HT1080 (cell line): ENCODE results near the gene ZNF667. TPM values are rescaled to one million over a fixed set of nuclear protein-coding genes. Genes with fewer than 3 reads are reported as not detected.
A peak's percentile ranks its signal among the peaks of the same experiment; 100 is the strongest.

Experiments used
- DNase-seq: peaks from one replicate; pipeline ENCODE4 v3.0.0-alpha.2; 2015; ENCODE audit warnings: low read depth
- polyA plus RNA-seq, 2 experiments: library from polyadenylated mRNA; depleted of rRNA; stranded (reverse); fragments of >200 nt; gene quantifications; 2 replicates each; pipeline ENCODE4 v1.2.3, GENCODE V29; 2015
- total RNA-seq: library from RNA; depleted of rRNA; stranded (reverse); fragments of >200 nt; shearing (Covaris generic); gene quantifications from 2 replicates; pipeline ENCODE4 v1.2.3, GENCODE V29; 2014; rRNA removed

The ZNF667 gene
- total RNA-seq: 0.06 TPM in 1 of 2 replicates, not detected in the other
- not detected in 2 replicates for polyA plus RNA-seq (2015; cell fraction: cytosol; rRNA removed)
- not detected in 2 replicates for polyA plus RNA-seq (2015; cell fraction: nucleus; rRNA removed)

DNA sequence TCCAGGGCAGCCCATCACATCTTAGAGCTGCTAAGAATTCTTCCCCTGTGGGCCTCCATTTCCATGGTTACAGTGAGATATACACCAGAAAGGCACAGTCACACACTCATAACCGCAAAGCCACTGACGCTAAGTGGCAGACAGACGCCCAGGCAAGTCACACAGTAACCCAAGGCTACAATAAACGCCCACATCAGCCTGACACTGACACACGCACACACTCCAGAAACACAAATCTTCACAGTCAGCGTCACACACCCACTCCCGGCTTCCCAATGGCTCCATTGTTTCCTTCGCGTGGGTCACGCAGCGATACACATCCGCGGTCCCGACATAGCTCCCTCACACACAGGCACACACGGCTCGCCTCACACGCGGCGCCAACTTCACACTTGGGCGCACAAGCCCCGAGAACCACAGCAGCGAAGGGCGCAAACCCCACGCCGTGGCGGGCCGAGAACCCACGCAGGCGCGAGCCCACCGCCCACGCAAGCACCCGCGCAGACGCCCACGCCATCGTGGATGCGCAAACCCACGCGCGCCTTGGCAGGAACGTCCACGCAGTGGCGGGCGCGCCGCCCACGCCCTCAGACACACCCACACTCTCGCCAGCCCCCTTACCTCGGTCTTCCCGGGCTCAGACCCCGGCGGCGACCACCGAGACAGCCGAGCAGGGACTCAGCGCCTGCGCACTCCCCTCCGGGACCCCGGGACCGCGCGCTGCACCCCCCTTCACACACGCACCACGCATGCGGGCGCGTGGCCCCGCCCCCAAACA is at the start of gene ZNF667:
TSS of gene ZNF667 (minus strand) at position 695 of the 778 bp plus-strand sequence. CDS start 14,975 bp downstream, outside the sequence.
- DNase-seq: no peak

DNA sequence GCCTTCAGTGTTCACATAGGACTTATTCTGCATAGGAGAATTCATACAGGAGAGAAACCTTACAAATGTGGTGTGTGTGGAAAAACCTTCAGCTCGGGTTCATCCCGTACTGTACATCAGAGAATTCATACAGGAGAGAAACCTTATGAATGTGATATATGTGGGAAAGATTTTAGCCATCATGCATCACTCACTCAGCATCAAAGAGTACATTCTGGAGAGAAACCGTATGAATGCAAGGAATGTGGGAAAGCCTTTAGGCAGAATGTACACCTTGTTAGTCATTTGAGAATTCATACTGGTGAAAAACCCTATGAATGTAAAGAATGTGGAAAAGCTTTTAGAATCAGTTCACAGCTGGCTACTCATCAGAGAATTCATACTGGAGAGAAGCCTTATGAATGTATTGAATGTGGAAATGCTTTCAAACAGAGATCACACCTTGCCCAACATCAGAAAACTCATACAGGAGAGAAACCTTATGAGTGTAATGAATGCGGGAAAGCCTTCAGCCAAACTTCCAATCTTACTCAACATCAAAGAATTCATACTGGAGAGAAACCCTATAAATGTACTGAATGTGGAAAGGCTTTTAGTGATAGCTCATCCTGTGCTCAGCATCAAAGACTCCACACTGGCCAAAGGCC is 48.2 kb upstream of the ZNF667 start:
- no peak for DNase-seq

DNA sequence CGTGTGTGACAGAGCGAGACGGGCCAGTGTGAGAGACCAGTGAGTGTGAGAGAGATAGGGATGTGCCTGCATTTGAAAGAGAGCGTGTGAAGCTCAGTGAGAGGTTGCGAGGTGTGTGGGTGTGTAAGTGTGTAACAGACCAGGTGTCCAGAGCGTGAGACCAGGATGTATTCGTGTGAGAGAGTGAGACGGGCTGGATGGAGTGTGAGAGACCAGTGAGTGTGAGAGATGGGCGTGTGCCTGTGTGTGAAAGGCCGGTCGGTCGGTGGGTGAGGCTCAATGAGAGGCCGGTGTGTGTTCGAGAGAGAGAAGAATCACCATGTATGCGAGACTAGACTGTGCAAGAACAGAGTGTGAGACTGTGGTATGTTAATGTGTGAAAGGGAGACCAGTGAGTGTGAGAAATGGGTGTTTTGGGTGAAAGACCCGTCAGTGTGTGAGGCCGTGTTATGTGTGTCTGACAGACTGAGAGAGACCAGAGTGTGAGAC is 31.2 kb upstream of the ZNF667 start:
- DNase-seq: no peak

DNA sequence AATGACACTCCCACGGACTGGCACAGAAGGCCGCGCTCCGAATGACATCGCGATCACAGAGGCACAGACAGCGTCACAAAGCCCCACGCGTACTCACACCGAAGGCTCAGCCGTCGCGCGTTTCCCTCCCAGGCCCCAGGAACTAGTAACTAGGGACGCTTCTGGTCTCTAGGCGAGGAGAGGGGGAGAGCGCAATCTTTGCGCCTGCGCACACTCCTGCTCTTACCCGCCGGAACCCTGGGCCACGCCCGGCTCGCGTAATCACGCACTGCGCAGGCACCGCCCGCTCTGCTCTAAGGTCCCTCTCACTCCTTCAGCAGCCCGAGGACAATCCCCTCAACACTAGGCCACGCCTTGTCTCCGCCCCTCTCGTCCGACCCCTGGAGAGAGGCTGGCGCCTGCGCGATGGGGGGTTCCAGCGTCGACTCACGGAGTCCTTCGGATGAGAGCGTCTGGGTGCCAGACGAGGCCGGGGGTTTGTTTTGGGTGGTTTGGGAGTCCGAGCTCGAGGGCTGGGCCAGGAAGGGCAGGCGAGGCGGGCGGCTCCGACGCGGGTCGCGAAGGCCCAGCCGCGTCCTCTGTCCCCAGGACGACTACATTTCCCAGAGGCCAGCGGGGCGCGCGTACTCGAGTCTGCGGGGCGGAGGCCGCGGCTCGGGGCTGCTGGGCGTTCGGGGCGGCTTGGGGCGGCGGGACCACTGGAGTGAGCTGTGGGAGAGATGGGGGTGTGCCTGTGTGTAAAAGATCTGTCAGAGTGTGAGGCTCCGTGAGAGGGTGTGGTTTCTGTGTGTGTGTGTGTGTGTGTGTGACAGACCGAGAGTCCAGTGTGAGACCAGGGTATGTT is 30.5 kb upstream of the ZNF667 start, which contains the start of gene ZNF471:
TSS of gene ZNF471 (plus strand) at position 410 of the 844 bp plus-strand sequence. CDS start 3,717 bp downstream, outside the sequence.
- DNase-seq: no peak

DNA sequence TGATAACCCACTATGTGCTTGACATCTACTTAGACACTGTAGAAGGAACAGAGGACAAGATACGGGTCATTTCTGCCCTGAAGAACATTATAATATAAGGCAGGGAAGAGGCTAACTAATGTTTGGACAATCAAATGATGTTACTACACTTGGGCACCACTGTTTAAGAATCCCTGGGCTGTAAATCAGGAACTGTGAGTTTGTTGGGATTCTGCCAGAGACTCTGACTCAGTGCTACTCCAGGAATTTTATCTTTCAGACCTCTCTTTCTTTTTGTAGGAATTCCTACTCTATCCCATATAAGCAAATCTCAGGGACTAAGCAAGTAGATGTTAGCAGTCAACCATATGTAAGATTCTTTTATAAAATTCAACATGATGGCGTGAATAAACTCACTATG is 27.4 kb upstream of the ZNF667 start:
- no peak for DNase-seq

DNA sequence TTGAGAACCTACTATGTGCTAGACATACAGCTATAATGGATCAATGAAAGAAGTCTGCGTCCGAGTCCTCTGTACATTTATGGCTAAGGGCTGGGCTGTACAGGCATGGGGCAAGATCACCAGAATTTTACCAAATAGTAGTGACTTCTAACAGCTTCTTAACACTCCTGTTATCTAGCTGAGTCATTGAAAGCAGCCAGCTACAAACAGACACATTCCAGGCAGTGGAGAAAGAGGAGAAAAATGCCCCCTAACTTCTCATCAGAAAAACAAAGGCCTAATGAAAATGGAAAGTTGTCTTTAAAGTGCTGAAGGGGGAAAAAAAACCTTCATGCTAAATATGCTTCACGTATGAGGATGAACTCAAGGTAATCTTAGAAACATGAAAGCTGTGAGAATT is 14.3 kb upstream of the ZNF667 start:
- no peak for DNase-seq

DNA sequence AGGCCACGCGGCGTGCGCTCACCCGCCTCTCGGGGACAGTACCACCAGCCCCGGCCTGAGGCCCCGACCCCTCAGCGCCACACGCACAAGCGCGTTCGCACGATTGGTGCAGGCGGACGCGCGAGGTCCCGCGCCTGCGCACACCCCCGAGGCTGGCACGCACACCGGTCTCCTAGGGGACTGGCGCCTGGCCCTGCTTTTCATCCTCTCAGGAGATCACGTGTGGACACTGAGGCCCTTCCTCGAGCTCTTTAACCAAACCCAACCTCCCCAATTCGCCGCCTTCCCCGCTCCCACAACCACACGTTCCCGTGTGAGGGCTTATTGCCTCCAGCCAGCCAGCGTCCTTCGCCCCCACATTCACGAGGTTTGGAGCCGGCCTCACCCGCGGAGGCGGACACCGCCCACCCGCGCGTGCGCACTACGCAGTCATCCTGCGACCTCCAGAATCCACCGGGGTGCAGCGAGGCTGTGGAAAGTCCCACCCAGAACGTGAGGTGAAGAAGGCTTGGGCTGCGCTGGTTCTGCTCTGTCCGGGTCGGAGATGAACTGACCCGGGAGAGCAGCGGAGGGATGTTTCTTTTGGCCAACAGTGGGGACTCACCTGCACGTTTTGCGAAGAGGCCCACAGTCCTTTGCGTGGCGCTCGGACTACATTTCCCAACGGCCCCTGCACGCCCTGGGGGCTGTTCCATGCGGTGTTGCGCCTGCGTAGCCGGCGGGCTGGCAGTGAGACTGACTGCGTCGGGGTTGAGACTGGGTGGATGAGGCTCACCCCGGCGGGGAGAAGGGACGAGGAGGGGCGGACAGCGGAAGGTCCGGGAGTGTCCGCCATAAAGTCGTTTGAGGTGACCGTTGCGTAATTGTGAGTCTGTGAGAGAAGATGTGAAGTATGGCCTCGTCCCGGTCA is 539 bp upstream of the ZNF667 start:
- peak; percentile 1 for DNase-seq

DNA sequence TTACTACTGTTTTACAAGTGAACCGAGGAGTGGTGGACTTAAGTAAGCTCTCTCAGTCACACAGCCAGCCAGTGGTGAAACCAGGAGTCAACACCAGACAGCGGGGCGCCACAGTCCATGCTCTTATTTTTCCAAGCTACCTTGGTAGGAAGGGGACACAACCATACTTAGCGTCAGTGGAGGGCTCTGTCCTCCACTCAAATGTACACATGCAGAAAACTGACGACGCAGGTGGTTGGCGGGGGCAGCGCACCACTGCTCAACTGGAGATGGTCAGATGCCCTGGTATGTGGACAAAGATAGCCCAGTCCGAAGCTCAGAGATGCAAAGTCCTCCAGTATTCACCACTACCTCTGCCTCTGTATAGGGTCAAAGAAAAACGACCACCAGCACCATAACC is 1.1 kb downstream of the ZNF667 start:
- no peak for DNase-seq

DNA sequence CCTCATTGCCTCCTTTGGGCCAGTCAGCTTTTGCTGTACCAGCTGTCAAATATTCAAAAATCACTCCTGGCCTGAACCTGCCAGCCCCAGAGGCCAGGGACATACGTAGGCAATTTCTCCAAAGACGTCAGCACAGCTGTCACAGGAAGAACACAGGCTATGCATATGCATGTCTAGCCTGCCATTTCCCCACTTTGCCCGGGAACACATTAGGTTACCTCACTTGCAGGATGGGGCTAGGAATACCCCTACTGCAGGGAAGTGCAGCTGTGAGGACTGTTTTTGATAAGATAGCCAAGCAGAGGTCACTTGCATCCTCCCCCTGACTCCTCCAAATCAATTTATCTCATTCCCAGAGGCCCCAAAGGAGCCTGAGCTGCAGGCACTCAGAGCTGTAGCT is 2.8 kb downstream of the ZNF667 start:
- DNase-seq: no peak

DNA sequence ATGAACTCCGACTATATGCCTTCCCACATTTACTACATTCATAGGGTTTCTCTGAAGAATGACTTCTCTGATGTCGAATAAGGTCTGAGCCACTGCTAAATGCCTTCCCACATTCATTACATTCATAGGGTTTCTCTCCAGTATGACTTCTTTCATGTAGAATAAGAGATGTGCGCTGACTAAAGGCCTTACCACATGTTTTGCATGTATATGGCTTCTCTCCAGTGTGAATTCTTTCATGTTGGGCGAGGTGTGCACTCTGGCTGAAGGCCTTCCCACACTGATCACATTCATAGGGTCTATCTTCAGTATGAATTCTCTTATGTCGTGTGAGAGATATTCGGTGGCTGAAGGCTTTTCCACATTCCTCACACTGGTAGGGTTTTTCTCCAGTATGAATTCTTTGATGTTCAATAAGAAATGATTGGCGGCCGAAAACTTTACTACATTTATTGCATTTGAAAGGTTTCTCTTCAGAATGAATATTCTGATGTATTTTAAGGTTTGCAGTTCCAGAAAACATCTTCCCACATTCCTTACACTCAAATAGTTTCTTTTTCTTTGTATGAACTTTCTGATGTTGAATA is 35.8 kb downstream of the ZNF667 start:
- no peak for DNase-seq

DNA sequence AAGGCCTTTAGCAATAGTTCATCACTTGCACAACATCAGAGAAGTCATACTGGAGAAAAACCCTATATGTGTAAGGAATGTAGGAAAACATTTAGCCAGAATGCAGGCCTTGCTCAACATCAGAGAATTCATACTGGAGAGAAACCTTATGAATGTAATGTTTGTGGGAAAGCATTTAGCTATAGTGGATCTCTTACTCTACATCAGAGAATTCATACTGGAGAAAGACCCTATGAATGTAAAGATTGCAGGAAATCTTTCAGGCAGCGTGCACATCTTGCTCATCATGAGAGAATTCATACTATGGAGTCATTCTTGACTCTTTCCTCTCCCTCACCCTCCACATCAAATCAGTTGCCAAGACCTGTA is 53.2 kb downstream of the ZNF667 start:
- peak; percentile 2 for DNase-seq

DNA sequence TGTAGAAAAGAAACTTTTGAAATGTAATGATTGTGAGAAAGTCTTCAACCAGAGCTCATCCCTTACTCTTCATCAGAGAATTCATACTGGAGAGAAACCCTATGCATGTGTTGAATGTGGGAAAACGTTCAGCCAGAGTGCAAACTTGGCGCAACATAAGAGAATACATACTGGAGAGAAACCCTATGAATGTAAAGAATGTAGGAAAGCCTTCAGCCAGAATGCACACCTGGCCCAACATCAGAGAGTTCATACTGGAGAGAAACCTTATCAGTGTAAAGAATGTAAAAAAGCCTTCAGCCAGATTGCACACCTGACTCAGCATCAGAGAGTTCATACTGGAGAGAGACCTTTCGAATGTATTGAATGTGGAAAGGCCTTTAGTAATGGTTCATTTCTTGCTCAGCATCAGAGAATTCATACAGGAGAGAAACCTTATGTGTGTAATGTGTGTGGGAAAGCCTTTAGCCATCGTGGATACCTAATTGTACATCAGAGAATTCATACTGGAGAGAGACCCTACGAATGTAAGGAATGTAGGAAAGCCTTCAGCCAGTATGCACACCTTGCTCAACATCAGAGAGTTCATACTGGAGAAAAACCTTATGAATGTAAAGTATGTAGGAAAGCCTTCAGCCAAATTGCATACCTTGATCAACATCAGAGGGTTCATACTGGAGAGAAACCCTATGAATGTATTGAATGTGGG is 53.7 kb downstream of the ZNF667 start:
- no peak for DNase-seq

DNA sequence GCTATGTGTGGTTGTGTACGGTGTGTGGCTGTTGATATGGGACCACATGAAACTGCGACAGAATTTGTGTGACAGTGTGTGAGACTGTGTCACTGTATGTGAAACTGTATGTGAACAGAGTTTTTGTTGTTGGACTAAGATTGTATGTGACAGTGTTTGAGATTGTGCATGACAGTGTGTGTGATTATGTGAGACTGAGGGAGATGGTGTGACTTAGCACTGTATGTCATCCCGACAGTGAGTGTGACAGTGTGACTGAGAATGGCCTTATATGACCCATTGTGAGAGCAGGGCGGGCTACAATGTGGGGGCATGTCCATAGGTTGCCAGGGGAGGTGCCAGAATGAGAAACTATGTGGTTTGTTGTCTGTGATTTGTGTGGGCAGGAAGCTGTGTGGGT is 72.1 kb downstream of the ZNF667 start:
- DNase-seq: peak; percentile 2

DNA sequence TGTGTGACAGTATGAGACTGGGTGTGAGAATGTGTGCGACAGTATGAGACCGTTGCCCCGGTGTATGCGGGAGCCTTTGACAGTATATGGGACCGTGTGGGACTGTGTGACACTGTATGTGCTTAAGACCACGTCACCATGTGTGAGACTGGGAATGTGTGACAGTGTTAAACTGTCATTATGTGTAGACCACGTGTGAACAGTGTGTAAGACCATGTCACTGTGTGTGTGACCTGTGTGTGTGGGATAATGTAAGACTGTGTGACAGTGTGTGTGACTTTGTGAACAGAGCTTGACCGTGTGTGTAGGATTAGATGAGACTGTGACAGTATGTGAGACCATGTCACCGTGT is 72.5 kb downstream of the ZNF667 start:
- DNase-seq: peak; percentile 3

DNA sequence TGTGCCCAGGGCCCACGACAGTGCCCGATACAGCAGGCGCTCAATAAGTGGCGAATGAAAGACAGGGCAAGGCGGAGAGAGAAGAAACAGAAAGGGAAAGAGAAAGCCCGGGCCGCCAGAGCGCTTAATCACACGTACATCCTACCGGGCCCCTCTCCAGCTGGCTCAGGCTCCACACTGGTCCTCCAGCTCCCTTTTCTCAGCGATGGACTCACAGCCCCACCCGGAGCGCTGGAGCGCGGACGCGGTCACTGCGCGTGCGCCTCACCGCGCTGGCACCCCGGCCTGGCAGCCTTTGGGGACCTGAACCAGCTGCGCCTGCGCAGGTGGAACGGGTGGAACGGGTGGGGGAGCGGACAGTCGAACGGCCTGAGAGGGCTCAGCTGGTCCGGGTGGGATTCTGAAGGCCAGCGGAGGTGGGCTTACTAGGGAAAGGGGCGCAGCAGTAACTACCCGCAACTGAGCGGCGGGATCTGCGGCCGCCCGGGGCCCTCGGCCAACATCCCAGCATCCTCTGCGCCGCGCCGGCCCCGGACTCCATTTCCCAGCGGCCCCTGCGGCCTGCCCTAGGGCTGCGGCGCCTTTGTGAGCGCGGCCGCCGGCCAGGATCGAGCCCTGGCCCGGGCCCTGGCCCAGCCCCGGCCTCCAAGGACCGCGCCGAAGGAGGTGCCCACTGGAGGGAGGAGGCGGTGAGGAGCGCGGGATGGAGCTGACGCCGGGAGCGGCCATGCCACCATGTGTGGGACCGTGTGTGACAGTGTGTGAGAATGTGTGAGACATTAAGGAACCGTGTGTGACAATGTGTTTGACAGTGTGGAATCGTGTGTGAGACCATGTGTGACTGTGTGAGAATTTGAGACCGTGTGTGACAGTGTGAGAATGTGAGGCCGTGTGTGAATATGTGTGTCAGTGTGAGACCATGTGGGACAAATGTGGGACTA is 73.1 kb downstream of the ZNF667 start, which contains the start of gene ZNF583:
TSS of gene ZNF583 (plus strand) at position 569 of the 941 bp plus-strand sequence. CDS start 2,783 bp downstream, outside the sequence.
- peak; percentile 92 for DNase-seq

DNA sequence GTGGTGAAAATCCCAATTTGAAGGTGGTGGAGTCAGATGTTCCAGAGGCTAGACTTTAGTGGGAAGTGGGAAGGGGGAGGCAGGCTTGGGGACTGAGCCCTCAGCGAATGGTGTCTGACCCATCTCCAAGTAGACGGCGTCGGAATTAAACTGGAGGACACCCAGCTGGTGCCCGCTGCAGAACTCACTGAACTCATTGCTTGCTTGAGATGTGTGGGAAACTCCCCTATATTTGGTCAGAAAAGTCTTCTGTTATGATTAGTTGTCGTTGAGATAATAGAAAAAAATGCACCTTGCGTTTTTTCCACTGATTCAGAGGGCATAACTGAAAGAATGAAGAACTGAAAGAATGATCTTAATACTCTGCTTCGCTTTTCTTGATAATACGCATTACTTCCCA is 73.9 kb downstream of the ZNF667 start:
- no peak for DNase-seq

DNA sequence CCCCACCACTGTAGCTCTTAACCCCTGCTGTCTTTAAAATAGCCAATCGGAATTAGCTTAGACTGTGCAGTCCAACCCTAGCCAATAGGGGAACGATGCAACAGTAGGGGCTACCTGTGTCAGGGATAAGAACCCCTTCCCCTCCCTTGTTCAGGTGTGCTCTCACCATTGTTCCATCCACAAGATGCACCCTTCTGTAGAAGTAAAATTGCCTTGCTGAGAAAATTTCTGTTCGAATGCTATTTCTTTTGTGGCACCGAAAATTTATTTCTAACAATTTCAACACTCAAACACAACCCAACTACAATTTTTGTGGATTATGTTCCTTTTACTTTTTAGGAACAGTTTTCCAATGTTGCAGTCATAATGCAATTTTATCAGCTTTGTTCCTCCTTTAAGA is 76.7 kb downstream of the ZNF667 start:
- no peak for DNase-seq

DNA sequence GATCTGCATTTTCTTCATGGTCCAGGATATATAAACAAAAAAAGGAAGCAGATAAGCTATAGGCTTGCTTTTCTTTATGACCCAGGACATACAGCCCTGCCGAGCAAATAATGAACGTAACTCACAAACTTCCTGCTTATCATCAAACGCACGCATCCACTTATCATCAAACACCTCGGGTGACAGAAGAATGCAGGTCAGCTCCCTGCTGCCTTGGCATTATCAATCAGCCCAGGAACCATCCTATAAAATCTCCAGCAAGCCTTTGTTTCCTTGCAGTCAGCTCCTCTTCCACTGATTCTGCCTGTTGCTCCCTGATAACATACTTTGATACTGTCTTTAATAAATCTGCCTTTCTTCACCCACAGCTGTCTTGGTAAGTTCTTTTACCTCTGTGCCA is 78.3 kb downstream of the ZNF667 start:
- no peak for DNase-seq
